GM20000 (cell line): ENCODE results near the gene HPSE2.

Experiments used
- DNase-seq: peaks from one replicate; pipeline ENCODE4 v3.0.0; 2012; ENCODE audit warnings: low spot score
- TF ChIP-seq, protein P1 (sequence below): IDR thresholded peaks from 2 replicates; pipeline ENCODE4 v1.5.1; 2012; ENCODE audit warnings: mild to moderate bottlenecking, control low read depth; ENCODE audit errors: extremely low read depth, missing control alignments

The HPSE2 gene

DNA sequence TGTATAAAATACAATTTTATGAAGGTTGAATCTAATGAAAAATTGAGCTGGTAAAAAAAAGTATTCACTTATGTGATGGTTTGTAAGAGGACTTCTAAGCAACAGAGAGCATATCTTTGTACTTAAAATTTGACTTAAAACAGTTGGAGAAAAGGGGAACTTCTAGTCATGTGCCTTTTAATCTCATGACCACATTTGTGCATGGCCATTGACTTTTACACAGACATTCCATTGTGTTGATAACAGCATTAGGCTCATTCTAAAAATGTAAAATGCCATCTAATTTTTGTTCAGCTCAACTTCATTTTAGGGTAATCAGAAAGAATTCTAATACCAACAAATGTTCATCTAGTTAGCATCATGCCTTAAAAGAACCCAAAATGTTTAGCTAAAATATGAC is 119.9 kb downstream of the HPSE2 start:
- no peak for DNase-seq
- TF ChIP-seq, protein P1, sequence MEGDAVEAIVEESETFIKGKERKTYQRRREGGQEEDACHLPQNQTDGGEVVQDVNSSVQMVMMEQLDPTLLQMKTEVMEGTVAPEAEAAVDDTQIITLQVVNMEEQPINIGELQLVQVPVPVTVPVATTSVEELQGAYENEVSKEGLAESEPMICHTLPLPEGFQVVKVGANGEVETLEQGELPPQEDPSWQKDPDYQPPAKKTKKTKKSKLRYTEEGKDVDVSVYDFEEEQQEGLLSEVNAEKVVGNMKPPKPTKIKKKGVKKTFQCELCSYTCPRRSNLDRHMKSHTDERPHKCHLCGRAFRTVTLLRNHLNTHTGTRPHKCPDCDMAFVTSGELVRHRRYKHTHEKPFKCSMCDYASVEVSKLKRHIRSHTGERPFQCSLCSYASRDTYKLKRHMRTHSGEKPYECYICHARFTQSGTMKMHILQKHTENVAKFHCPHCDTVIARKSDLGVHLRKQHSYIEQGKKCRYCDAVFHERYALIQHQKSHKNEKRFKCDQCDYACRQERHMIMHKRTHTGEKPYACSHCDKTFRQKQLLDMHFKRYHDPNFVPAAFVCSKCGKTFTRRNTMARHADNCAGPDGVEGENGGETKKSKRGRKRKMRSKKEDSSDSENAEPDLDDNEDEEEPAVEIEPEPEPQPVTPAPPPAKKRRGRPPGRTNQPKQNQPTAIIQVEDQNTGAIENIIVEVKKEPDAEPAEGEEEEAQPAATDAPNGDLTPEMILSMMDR: no peak

DNA sequence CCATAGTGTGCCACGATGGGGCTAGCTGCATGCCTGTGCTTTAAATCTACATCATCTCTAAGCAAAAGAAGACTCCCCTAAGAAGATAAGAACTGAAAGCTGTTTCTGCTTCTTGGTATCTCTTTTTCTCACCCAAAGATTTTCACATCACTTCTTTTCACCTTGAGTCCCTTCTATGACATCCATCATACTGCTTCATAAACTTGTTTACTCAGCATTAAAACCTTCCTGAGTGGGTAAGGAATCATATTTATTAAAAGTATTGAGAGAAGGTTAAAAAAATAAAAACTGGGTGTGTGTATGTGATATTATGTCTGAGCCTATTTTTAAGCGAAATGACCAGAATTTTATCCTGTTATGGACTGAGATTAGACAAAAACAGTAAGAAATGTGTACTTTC is 150.3 kb downstream of the HPSE2 start:
- no peak for DNase-seq
- TF ChIP-seq, protein P1: no peak

DNA sequence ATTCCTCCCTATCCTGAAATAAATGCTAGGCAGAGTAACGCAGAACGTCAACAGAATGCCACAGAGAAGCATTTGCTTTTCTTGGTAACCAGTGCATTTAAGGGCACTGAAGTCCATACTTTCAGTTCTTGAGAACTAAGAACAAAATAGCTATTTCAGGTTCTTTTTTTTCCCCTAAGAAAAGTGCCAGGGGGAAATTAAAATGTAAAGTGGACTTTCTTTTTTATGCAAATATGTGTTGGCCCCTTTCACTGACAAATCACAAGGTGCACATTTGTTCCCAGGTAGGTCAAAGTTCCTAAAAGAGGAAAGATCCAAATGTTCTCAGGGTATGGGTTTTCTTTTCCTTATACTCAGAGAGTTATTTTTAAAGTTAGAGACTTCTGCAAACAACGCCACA is 151.5 kb downstream of the HPSE2 start:
- DNase-seq: no peak
- TF ChIP-seq, protein P1: no peak

DNA sequence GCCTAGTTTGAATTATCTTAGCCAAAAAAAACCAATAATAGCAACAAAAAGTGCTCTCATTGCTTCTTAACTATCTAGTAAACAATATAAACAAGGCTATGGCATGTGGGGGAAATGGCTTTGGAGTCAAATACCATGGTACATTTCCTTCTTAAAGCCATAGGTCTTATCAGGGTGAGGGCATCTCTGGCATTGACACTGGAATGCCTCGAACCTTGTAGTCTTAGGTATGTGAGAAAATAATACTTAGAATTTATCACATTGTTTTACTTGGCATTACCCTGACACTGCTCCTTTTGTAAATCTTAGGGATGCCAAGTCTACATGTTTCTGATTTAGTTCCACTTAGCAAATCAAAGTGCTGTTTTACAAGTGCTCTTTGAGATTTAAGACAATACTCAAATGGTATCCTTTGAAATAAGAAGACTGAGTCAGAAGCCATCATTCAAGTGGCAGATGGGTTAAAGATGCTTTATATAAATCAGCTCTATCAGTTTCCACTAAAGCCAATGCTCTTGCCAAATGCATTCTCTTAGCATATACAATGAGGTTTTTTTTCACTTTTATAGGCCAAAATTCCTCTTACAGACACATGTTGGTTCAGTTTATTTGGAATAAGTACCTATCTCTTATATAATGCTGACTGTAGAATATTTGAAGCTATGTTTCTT is 155.2 kb downstream of the HPSE2 start:
- no peak for DNase-seq
- TF ChIP-seq, protein P1: no peak

DNA sequence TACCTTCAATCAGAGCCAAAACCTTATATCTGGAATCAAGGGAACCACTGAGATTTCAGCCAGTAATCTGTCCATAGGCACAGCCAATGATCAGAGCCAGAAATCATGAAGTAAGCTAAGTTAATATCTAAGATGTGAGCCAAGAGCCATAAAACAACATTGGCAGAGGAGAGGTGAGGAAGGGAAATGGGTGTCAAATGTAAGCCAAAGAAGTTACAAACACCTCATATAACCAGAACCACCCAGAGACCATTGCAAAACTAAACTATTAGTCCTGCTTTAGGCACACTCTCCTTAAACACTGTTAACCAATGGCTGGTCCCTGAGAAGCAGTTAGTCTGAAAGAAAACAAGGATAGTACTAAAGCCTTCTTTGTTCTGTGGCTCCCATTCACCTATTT is 173.1 kb downstream of the HPSE2 start:
- TF ChIP-seq, protein P1: no peak
- DNase-seq: no peak

DNA sequence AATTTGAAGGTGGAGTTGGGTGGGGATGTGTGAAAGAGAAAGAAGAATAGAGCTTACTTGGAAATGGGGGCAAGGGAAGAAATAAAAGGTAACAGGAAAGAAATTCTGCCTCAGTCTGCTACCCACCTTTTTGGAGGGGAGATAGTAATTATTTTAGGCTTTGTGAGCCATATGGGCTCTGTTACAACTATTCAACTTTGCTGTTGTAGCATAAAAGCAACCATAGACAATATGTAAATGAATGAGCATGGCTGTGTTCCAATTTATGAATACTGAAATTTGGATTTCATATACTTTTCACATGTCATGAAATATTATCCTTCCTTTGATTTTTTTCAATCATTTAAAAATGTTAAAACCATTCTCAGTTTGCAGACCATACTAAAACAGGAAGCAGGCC is 176.9 kb downstream of the HPSE2 start:
- TF ChIP-seq, protein P1: no peak

DNA sequence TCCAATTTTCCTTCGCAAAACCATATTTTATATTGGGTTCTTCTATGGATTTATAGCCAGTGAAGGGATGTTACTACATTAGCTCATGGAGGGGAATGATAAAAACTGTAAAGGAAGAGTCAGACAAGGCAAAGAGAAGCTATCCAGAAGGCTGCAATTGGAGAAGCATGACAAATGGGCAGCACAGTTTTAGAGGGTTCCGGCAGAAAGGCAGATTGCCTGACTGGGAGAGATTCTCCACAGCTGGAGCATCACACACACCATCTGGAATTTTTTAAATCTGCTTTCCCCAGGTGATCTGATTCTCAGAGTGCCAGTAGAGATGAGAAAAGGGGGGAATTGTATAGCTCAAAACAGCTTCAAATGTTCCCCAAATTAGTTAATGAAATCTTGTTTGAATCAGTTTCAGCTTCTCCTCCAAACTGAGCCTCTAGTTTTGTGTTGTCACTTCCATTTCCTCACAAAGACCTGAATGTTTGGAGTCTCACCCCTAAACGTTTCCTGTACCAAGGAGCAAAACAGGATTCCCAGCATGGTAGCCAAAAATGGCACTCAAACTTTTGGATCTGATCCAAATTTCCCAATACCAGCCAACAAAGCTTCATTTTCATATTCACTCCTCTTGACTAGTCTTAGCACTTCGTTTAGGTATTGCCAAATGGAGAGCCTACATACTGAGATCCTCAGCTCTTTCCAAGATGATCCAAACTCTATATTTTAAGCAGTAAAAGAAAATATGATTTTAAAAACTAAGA is 177.5 kb downstream of the HPSE2 start:
- no peak for DNase-seq
- TF ChIP-seq, protein P1: no peak

More for the DNA sequence above, 176.9 kb downstream of the HPSE2 start:
- no peak for DNase-seq
